Stimulated activated CD8-positive, alpha-beta memory T cell treated with anti-CD3 and anti-CD28 coated beads, Interleukin-4, amount 100 ng/mL, for 24 hours (primary cell): ENCODE results near the gene TRHDE.

Experiments used
- DNase-seq: peaks from one replicate; pipeline ENCODE4 v3.0.0-alpha.2; 2020; ENCODE audit warnings: low read depth

Gene TRHDE

DNA sequence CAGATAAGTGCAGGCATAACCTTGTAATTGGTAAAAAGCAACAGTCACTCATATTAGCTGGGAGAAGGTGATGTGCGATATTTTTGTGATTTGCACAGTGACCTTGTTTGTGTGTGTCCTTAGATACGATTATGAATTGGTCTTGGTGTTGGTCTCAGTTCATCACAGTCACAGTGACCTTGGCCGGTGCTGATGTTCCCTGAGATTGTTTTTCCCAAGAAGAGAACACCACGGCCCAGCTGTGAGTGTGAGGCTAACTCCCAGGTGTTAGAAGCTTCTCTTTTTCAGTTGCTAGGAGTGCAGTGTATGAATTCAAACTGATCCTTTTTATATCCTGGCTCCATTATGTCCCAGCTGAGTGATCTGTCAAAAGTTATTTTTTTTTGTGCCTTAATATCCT lies 46.2 kb downstream of the TRHDE start:
- DNase-seq: no peak

DNA sequence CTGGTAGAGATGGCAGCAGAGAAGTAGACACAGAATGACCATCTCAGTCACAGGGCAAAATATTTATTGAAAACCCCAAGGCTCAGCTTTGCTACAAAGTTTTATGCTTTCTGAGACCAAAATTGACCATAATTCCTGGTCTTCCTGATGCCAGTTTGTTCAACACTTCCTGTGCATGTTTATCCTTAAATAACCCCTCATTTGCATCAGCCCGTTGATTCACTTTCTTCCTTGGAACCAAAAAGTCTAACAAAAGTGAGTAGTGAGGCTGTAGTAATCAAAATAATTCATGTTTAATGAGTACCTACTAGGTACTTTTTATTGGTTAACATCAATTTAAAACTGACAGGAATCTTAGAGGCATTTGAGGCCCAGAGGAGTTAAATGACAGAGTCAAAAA lies 51.7 kb downstream of the TRHDE start:
- no peak for DNase-seq

DNA sequence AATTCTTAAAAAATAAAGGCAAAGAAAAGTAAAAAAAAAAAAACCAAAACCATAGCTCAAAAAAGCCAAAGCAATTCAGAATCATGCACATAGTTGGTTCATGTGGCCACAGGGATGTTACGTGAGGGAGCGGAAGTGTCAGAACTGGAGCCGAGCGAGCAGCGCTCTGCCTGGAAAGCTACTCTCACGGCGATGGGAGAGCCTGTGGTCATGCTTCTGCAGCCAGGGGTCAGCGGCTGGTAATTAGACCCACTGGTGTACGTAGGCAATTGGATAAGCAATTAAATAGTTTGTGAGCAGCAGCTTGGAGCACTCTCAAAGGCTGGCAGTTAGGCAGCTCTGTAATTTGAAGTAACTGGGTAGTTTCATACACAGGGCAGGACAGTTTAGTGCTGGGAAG lies 58.1 kb downstream of the TRHDE start:
- no peak for DNase-seq

DNA sequence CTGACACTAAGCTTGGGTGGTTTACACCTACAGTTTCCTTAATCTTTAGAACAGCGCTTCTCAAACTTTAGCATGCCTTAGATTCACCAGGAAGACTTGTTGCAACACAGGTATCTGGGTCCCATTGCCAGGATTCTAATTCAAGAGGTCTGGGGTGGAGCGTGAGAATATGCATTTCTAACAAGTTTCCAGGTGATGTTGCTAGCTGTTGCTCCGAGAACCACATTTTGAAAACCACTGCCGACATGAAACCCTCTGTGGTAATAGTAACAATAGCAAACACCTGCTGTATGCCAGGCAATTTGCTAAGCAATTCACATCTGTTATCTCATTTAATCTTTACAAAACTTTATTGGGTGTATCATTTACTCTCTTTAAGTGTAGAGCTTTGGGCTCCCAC lies 58.6 kb downstream of the TRHDE start:
- DNase-seq: no peak

DNA sequence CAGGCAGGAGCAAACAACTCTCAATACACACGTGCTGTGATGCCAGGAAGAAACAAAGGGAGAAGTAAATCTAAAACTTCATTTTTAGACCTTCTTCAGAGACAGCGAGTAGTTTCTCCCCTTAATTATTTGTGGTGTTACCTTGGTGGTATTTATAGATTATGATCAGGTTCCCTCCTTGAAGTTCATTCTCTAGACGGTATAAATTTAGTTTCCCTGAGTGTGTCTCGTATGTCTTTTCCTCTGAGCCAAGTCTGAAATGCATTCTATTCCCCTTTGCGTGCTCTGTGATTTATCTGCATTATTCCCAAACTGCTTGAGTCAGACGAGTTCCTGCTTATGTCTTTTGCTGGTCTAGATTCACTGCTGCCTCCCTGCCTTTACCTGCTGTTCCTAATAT lies 65.2 kb downstream of the TRHDE start:
- no peak for DNase-seq

DNA sequence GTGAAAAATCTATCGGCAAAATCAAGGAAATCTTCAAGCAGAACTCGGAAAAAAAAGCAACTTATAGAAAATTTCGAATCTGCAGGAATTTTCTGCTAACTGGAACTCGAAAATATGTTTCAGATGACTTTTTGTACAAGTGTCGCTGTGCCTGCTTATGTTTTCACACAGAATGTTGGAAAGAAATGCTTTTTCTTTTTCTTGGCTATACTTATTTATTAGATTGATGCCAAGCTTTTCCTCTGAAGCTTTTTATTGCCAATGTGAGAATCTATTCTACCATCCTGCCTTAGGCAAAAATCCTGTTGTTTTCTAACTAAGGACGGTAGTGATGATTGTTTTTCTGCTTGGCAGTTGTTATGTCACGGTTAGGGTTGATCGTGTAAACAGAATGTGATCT lies 65.8 kb downstream of the TRHDE start:
- no peak for DNase-seq

DNA sequence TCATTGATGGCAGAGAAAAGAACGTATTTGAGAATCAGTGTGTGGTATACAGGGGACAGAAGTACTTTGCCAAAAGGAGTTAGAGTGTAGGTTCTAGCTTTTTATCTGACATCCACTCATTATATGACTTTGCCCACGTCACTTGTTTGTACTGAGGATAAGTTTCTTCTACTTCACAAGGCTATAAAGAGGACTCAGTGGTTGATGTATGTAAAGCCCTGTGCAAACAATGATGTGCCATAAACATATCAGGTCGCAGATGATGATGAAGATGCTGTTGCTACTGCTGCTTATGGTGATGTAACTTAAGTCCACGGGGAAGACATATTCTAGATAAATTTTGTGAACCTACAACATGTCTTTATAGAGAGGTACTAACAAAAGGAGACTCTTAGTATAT lies 66.3 kb downstream of the TRHDE start:
- DNase-seq: no peak

DNA sequence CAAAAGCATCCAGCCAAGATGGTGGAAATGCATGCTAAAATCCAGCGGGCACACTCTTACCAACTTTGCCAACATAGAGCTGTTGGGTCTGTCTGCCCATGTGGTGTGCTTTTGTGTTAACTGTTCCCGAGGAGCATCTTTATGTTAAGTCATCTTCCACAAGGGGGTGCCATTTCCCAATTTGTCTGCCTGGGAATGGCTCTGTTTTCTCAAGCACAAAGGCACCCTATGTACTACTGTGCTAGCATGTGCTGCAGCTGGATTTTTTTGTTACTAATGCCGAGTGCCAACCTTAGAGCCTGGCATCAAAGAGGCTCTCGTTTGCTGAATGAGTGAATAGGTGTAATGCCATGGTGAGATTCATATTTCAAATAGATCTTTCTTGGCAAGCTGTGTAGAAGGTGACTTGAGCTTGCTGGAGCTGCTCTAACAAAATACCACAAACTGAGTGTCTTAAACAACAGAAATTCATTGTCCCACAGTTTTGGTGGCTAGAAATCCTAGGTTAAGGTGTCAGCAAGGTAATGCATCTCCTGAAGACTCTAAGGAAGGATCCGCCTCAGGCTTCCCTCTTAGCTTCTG lies 74.3 kb downstream of the TRHDE start:
- DNase-seq: peak; percentile 0

DNA sequence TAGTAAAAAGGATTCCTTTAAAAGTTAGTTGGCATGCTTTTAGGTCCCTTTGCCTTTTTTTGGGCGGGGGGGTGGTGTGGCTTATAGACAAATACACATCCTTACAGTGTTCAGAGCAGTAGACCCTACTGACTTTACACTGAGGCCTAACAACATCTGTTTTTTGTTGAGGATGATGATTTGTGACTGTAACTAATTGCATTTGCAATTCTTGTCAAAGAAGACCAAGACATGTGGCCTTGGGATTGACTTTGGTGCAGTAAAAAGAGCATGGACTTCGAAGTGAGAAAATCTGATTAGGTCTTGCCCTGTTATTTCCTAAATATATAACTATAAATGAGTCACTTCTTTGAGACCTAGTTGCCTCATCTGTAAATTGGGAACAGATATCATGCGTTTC lies 77.3 kb downstream of the TRHDE start:
- no peak for DNase-seq

DNA sequence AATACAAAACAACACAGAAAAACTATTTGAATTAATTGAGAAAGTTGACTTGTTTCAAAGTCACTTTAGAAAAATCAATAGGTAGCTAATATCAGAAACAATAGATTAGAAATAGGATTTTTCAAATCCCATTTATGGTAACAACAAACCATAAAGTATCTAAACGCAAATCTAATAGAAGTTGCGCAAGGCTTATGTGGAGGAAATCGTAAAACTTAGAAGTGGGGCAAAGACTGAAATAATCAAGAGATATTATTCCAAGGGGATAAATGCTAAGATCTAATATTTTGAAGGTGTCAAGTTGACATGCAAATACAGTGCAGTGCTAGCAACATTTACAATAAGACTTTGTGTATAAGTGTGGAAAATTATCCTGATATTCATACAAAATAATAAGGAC lies 87.2 kb downstream of the TRHDE start:
- no peak for DNase-seq

DNA sequence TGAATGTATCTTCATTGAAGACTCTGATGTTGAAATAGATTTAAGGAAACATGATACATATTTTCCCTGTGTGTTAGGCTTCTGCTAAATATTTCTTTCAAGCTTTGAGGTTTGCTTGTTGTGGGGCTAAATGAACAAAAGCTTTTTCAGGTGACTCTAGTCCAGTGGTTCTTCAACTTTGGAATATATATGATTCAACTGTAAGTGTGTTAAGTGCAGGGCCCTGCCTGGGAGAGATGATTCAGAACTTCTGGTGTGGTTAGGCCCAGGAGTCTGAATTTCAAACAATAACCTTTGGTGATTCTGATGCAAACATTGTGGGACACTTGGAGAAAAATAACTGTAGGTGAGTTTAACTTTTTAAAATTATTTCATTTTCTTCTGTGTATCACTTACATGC lies 93.0 kb downstream of the TRHDE start:
- no peak for DNase-seq

DNA sequence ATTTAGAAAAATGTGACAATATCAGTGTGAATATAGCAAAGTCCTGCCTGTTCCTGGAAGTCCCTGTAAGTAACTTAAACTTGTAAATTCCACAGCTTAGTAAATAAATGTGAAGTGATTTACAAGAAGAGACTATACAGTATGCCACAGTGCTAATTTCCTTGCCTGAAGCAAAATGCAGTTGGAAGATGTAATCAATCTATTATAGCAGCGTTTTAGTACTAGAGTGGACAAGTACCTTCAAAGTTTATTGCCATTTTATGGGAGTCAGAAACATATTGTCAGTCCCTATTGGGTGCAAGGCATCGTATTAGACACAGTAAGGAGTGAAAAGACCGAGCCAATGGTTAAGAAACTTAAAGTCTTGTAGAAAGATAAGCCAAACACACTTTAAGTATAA lies 94.1 kb downstream of the TRHDE start:
- DNase-seq: no peak

DNA sequence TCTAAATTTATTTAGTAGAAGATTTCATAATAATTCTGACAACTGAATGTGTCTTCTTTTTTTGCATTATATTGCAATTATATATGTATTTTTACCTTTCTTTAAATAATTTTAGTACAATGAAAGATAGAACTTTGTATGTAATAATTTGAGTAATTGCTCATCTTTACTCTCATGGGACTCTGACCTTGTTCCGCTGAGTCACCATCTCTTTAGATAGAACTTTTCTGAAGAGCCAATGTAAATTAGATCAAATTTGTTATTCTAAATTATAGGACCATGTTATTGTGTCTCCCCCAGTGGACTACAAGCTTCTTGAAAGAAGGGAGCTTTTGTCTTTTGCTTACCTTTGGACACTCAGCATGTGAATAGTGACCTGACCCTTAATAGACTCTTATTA lies 96.1 kb downstream of the TRHDE start:
- no peak for DNase-seq

DNA sequence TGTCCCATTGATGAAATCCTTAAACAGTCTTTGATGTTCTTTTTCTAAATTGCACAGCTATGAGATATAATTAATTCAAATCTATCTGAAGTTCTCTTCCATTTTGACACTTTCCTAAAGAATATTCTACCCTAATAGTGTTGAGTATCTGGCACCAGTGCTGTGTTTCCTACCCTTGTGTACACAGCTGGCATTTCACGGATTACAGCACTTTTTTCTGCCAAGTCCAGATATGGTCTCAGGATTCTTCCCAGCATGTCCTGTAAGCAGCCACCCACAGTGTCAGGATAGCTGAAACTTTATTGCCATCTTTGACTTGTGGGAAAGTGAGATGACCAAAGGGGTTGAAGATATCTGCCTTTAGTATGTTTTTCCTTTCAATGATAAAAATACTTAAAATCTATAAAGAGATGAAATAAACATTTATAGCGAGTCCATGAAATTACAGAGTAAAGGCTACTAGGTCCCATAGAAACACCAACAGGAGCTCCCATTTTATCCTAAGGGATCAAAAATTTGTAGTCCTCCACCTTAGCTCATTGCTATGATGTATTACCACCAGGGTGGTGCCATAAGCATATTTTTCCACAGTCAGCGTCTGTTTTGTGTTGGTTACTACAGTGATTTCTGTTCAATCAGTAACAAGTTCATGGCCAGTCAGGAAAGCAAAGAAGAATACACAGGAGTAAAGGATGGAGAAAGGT lies 96.7 kb downstream of the TRHDE start:
- DNase-seq: no peak

DNA sequence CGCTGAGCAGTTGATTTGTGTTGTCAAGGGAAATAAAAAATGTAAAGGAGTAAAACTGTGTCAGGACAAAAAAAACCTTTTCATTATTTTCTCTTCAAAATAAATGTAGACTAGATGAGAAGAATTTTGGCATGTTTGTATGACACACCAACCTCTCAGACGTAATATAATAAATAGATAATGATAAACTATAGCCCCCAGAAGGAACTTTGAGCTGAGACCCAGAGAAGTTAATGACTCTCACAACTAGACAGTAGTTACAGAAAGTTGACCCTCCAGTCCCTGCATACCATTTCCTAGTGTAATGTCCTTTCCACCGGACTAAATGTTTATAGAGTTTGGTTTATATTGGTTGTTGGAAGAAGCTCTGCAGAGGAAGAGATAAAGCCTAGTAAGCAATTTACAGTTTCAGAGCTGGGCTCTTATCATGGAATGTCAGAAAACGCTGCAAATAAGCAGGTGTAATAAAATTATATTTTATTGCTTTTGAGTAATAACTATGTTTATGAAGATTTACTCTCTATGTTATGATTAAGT lies 97.3 kb downstream of the TRHDE start:
- no peak for DNase-seq

DNA sequence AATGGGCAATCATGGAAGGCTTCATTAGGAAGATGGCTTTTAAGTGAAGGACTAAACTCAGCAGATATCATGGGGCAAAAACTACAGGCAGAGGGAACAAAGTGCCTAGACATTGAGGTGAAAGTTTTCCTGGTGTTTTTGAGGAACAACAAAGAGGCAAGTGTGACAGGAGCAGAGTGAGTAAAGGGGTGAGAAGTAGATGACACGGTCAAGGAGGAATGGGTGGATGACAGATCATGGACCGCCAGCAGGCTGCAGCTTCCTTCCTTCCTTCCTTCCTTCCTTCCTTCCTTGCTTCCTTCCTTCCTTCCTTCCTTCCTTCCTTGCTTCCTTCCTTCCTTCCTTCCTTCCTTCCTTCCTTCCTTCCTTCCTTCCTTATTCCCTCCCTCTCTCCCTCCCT lies 108.3 kb downstream of the TRHDE start:
- DNase-seq: no peak

DNA sequence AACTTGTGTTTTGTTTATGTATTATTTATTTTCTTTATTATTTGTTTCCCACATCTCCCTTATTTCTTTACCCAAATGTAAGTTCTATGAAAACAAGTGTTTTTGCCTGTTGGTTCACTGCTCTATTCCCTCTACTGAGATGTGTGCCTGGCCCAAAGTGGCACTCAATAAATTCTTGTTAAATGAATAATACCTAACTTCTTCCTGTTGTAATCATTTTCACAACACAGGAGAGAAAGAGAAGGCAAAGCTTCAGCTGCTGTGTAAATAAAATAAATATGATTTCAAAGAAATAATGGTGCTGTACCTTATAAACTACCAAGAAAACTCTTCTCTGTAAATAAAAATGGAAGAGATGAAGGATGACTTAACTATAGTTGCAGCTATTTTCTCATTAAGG lies 116.2 kb downstream of the TRHDE start:
- DNase-seq: no peak

DNA sequence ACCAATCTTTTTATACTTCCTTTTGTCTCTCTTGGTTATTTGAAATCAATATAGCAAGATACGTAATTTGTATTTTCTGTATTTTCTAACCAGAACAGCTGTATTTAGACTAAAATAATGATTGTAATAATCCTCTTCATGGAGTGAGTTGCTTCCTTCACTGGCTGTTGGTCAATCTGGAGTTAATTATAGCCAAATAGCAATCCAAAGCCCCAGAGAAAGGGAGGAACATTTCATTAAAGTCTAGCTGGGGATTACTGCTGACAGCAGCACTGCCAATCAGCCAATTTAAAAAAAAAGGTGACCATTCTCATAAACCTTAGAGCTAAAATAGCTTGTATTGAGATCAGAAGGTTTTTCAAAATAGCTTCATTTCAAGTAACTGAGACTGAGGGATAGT lies 118.0 kb downstream of the TRHDE start:
- DNase-seq: no peak

DNA sequence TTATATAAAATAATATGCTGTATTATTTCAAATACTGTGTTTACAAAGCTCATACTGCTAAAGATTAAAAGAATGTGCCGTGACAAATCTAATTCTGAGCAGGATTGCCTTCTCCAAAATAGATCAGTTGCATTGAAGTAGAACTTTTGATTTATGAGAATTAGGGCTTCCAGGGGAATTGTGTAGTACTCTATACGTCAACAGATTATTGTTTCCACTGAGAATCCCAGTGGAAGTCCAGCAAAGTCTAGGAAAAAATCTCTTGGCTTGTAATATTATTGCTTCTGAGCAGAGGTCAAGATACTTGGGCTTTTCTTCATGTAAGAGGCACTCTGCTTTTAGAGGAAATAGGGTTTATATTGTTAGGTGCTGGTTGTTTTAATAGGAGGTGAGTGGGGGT lies 133.9 kb downstream of the TRHDE start:
- no peak for DNase-seq

DNA sequence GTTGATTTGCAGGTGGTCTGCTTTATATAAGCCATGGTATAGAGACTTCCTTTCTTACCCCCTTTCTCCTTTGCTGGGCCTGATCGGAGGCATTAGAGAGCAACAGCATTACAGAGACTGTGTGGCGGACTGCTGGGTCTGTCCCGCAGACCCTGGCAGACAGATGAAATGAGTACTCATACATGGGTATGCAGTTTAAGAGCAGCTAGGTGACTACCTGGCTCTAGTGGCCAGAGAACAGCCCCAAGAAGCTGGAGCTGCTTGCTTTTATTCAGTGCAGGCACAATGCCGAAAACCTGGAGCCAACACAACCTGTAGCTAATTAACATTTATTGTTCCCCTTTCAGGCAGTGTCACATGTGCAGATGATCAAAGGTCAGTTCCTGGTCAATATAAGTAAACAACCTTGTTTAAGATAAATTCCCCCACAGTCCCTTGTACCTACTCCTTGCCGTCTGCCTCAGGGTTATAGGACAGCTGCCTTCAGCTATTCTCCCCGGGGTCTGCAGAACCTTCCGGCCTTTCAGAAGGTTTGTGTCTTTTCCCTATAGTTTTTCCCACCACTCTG lies 160.0 kb downstream of the TRHDE start:
- DNase-seq: no peak

DNA sequence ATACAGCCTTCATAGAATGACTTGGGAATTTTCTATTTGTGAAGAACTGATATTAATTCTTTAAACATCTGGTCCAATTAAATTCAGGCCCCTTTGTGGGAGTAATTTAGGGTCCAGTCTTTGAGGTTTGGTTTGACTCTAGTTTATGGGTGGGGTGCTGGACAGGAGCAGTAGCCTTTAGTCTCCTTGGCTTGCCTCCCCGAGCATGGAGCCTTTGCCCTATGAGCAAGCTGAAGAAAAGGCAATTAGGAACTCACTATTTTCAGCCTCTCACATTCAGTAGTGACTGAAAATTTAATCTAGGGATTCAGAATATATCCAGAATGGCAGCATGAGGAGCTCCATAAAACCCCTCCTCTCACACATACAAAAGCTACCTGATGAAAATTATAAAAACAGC lies 161.1 kb downstream of the TRHDE start:
- DNase-seq: no peak

DNA sequence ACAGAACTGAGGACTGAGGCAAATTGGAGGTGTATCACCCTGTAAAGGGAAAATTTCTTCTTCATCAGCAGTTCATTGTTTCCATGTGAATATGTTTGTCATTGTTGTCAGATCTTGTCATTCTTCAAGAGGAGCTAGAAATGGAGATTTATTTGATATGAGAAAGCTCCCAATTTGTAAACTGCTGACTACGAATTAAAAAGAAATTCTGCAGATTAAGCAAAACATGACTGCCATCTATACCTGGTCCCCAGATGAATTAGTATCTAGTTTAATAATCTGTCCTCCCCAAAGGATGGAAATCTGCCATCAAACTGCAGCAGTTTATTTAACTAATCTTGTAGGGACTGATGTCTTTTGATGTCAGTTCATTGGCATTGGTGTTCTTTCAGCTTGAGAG lies 162.8 kb downstream of the TRHDE start:
- no peak for DNase-seq

DNA sequence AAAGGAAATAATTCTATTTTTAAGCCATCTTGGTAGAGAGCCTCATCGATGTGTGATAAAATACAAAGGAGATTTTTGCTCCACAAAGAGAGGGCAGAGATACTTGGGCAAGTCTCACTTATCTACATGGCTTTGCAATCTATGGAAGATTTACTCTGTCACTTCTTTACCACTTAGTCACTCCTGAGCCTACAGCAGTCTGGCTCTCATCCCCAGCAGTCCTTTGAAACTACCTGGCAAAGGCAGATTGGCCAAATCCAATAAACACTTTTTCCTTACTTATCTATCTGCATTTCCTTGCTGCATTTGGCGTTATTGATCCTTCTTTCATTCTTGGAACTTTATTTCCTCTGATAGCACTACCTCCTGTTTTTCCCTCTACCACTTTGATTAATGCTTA lies 170.0 kb downstream of the TRHDE start:
- DNase-seq: no peak

DNA sequence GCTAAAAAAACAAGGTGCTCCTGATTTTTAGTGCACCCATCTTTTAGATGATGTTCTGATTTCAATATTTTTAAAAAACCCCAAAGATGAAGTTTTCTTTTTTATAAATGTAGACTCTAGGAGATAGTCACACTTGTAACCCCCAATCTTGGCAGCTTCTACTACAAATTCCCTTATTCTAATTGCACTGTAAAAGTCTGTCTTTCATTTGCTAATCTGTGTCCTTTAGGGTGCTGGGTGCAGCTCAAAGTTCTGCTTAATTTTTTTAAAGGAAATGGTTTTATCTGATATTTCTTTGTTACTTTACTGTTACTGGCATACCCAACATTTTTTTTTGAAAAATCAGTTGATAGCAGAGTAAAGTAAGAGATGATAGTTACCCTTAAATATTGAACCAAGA lies 172.0 kb downstream of the TRHDE start:
- no peak for DNase-seq
